Stimulated activated CD4-positive, alpha-beta T cell treated with anti-CD3 and anti-CD28 coated beads, TNF-alpha, amount 100 ng/mL, for 24 hours (primary cell): ENCODE measurements around the gene SV2C.
A peak's percentile ranks its signal among the peaks of the same experiment; 100 is the strongest.
"Not testable (repeated sequence)": the region's sequence is repeated elsewhere in the genome, so short reads cannot be mapped to it uniquely, and the experiment has no call there.

Source experiments
- DNase-seq, 3 experiments: peaks; one replicate each; pipeline ENCODE4 v3.0.0-alpha.2; 2020; ENCODE audit warnings: low read depth in 3 of 3

SV2C gene

DNA sequence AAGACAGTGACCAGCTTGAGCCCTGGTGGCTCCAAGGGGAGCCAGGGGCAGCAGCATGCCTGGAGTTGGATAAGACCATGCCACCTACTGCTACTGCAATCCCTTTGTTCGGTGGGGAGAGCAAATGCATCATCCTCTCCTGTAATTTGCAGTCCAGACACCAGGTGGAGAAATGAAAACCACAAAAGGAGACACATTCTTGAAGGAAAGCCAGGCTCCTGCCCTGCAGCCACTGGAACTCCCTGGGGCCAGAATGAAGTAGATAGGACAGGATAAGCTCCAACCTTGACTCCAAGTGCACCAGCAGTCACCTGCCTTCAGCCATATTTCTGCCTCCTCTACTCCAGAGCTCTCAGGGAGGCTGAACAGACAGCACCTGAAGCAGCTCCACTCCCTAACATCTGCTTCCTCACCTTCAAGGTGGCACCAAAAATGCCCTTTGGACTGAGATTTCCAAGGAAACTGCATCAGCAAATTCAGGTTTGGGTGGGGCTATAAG is 254.8 kb downstream of the SV2C start:
- DNase-seq: peak in 2 of 3 experiments; percentile 22

DNA sequence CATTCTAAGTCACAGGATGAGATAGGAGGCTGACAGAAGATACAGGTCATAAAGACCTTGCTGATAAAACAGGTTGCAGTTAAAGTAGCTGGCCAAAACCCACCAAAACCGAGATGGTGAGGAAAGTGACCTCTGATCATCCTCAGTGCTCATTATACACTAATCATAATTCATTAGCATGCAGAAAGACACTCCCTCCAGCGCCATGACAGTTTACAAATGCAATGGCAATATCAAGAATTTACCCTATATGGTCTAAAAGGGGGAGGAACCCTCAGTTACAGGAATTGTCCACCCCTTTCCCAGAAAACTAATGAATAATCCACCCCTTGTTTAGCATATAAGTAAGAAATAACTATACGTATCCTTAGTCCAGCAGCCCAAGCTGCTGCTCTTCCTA is 256.7 kb downstream of the SV2C start:
- no peak for DNase-seq

DNA sequence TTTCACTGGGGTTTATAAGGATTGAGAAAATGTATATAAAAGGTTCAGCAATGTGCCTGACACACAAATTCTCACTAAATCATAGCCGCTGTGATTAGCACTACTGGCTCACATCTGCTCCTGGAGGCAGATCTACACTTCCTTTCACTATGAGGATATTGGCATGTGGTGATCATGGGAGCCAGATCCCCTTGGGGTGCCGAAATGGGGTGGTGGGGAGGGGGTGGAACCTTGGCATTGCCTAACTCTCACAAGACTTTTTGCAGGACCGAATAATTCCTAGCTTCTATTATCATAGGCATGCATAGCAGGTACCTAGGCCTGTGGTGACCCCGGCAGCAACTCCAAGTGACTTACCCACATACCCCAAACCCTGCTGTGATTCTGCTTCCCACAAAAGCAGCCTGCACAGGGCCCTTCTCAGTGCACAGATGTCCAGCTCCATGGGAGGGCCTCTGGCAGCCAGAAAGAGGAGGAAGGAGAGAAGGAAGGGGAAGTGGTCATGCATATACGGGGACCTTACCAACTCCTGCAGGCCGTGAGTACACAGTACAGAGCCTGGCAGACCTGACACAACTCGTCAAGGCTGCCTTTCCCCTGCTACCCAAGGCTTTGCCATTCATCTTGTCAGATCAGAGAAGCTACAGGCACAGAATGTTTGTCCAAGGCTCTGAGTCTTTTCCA is 258.6 kb downstream of the SV2C start:
- no peak for DNase-seq

DNA sequence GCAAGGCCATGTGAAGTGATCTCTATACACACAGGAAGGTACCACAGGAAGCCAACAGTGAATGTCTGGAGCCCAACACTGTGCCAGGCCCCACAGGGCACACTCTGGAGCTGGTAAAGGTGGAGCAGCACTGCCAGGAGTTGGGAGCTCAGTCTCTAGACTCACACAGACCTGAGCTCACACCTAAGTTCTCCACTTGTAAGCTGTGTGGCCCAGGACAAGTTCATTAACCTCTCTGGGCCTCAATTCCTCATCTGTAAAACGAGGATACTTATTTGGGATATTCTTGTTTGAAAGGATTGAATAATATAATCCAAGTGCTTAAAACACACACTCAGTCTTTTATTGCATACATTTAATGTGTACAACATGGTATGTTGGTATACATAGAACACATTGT is 259.3 kb downstream of the SV2C start:
- no peak for DNase-seq

DNA sequence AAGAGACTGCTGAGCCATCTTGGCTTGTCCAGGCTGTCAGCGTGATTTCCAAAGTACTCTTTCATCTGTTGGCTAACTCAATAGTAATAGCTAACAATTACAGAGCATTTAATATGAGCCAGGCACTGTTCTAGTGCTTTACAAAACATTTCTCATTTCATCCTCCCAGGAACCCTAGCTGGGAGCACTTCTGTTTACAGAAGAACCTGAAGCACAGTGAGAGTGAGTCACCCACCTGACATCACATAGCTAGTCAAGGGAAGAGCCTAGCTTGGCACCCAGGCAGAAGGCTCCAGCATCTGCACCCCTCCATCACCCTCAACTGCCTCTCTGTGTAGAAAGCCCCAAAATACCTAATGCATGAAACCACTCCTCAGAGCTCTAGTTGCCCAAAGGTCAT is 262.4 kb downstream of the SV2C start:
- no peak for DNase-seq

DNA sequence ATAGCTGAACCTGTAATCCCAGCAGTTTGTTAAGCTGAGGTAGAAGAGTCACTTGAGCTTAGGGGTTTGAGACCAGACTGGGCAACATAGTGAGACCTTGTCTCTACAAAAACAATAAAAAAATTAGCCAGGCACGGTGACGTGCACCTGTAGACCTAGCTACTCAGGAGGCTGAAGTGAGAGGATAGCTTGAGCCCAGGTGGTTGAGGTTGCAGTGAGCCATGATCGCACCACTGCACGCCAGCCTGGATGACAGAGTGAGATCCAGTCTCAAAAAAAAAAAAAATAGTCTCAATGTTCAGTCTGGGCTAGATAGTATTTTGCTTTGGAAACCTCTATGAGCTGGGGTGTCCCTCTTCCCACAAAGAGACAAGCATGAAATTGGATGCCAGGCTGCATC is 268.0 kb downstream of the SV2C start:
- no peak for DNase-seq

DNA sequence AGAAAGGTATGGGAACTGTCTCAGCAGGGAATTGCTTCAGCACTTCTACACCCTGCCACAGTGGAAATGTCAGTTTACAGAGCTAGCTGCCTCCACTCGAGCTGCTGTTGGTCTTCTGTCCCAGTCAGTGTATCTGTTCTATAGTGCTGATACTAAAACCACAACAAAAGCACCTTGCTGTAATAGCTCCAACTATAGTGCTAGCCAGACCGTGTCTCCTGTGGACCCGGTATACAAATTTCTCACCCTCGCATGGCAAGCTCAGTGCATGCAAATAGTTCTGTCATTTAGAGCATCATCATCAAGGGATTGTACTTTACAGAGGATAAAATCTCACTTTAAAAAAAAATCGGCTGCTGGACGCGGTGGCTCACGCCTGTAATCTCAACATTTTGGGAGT is 268.4 kb downstream of the SV2C start:
- no peak for DNase-seq

DNA sequence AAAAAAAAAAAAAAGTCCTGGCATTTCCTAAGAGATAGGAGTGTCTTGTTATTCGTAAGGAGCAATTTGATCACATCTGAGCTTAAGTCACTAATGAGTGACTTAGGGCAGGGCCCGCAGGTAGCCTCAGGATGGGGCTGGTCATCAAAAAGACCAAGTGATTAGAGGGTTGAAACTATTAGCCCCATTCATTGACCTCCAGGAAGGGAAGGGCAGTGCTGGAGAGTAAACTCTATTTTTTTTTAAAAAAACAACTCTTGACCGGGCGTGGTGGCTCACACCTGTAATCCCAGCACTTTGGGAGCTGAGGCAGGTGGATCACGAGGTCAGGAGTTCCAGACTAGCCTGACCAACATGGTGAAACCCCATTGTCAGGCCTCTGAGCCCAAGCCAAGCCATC is 273.7 kb downstream of the SV2C start:
- no peak for DNase-seq

DNA sequence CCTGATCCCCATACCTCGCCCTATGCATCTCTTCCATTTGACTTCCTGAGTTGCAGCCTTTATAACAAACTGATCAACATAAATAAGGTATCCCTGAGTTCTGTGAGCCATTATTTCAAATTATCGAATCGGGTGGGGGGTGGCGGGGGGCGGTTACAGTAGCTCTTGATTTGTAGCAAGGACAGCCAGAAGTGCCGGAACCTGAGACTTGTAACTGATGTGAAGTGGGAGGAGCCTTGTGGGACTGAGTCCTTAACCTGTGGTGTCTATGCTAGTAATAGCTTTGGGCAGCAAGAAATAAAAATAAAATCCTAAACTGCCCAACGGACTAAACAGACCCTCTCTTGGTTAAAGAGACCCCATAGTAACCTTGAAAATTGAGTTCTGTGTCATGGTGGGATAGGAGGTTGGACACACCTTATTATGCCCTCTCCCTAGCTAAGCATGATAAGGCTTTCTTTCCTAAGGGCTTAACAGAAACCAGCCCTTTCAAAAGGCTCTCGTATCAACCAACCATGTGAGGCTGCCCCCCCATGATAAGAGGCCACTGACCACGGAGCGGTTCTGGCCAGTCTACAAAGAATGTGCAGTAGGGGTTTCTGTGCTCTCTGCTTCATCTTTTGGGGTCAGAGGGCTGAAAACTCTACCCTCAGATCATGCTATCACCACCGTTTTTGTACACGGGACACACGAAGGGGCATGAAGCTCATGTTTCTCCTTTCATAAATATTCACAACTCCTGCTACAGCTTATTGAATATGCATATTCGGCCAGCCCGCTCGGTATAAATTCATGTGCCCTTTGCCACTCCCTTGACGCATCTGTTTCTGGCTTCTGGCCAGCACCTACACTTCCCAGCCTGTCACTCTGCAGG is 280.4 kb downstream of the SV2C start:
- DNase-seq: no peak

DNA sequence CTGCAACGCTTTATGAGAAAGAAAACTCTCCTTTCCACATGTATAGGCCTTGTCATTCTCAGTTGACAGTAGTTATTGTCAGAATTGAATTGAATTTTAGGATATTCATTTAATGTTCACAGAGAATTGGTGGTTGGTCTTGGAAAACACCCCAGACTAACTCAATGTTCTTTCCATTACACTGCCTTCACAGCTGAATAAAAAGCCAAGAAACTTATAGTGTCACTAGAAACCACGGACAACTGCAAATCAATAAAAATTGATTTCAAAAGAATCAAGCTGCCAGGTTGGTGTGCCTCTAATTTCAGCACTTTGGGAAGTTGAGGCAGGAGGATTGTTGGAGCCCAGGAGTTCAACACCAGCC is 281.0 kb downstream of the SV2C start:
- DNase-seq: no peak

DNA sequence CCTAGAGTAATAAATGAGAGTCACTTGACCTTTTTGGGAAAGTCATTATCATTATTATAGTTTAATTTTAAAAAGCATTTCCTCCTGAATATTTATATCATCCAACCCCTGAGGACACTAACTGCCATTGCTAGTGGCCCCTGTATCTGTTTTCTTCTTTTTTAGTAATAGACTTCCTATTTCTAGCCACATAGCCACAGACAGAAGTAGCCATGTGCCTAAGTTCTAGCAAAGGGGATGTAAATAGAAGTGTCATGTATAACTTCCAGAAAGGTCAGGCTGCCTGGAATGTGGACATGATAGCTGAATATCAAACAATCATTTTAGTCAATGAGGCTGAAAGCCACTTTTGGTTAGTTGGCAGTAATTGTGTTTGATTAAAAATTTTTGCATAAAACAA is 282.4 kb downstream of the SV2C start:
- DNase-seq: no peak

DNA sequence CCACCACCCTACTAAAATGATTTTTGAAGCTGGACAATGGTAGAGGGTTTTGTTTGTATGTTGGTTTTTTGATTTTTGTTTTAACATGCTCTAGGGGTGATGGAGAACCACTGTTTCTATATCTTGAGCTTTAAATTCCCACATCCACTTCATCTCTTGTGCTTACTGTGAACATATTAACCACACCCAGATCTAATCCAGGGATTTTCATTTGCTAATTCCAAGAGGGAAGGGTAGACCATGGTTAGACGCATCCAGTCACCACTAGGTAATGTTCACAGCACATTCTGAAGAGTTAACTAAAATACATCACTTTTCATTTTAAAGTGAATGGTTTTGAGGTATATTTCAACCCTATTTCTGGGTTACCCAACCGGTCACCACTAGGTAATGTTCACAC is 283.4 kb downstream of the SV2C start:
- no peak for DNase-seq

DNA sequence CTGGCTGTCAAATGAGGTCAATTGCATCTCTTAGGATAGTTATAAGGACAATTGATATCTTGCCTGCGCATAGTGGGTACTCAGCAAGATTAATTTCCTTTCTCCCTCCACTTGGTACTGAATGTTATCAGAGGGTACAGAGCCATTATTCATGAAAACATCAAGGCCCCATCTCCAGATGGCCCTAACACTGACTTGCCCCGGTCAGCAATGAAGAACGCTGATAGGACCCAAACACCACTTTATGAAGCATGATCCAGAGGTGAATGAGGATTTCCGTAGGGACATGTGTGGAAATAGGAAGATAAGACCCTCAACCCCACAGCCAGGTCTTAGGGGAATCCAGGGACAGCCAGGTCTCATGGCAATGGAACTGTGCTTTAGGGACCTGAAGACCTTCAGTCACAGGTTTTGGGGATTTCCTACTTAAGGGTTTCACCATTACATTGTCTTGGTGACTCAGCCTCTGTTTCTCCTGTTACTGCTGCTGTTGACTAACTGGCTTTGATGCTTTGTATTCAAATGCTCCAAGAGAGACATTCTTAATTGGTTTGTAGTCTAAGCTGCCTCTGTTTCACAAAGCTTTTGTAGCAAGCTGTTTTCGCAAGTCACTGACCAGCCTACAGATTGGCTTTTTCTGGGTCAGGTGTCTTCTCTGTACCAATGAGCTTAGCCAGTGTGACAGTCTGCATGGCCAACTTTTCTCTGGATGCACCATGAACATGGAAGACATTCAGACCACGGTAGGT is 284.6 kb downstream of the SV2C start:
- peak in 2 of 3 experiments; percentile 11 to 12 for DNase-seq

DNA sequence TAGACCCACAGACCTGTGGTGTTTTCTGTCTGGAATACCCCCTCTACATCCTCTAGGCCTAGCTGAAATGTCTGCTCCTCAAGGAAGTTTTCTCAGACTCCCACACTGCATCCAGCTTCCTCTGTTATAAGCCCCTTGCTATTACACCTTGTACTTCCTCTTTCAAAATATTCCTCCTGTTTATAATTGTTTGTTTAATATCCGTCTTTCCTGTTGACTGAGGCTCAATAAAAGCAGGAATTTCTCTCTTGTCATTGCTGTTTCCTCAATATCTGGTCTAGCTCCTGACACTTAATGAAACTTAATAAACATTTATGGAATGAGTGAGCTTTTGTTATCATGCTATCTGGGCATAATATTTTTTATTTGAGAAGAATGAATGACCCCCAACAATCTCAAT is 285.8 kb downstream of the SV2C start:
- DNase-seq: no peak

DNA sequence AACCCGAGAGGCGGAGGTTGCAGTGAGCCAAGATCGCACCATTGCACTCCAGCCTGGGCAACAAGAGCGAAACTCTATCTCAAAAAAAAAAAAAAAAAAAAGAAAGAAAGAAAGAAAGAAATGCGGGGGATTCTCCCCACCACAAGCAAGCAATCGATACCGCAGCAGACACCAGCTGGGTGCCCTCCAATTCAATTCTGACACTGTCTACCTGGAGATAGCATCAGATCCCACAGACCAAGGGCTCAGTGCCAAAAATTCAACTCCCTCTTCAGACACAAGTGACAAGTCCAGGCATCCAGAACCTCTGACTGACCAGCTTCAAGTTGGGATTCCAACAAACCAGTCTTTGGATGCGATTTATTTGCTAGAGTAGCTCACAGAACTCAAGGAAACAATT is 286.5 kb downstream of the SV2C start:
- not testable (repeated sequence) for DNase-seq

DNA sequence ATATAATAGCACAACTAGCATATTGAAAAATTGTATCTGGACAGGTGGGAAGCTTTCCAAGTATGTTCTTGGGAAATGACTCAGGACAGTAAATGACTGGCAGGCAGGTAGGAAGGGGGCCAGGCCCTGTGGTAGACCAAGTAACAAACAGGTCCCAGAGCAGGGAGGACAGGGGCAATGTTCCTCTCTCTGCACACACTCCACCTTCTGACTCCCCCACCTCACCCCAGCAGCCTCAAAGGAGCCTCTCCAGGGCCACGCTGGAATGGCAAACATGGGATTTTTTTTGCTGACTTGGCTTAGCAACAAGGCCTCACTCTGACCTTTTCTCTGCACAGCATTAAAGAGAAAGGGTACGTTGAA is 288.8 kb downstream of the SV2C start:
- no peak for DNase-seq

DNA sequence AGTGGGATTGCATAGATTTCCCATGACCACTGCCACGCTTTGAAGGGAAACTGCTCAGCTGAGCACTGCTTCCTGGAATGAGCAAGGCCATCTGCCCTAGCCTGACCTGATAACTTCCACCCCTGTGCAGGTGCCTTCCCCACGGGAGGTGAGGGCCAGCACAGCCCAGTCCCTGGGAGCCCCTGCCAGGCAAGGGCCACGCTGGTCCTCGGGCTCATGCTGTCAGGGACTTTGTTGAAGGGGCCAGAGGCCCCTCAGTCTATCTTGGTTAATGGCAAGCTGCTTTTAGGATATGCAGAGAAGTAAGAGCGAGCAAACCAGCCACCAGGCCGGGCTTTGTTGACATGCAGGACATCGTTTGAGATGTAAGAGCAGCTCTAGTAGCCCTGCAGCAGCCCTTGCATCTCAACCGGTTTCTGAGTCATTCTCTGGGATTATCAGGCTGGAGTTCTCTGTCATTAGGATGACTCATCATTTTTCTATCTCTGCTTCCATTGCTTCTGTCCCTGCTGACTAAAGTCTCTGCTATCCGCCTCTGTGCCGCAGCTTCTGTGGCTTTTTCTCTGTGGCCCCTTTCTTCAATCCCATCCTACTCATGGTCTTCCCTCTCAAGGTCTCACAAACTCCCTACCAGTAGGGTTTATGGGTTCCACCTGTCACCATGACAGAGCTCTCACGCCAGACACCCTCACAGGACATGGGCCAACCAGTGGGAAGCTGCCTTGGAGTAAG is 289.3 kb downstream of the SV2C start:
- no peak for DNase-seq

DNA sequence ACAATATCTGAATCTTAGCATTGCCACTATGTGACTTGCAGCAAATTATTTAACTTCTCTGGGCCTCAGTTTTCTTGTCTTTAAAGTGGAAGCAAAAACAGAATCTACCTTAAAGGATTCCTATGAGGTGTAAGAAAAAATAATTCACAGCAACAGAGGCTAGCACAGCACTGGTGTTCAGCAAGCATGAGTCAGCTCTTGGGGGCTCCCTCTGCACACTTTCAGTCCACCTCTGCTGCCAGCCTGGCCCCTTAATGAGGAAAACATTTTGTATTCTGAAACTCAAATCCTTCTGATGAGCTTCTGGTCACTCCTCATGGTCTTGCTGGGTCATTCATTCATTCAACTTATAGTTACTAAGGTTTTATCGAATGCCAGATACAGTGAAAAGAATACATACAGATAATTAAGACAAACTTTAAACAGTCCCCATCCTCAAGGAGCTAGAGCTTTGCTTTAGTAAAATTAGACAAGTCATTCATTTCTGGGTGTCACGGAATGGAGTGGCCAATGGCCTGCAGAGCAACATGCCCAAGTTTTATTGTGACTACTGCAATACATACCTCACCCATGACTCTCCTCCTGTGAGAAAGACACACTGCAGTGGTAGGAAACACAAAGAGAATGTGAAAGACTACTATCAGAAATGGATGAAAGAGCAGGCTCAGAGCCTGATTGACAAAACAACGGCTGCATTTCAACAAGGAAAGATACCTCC is 293.1 kb downstream of the SV2C start:
- DNase-seq: no peak

DNA sequence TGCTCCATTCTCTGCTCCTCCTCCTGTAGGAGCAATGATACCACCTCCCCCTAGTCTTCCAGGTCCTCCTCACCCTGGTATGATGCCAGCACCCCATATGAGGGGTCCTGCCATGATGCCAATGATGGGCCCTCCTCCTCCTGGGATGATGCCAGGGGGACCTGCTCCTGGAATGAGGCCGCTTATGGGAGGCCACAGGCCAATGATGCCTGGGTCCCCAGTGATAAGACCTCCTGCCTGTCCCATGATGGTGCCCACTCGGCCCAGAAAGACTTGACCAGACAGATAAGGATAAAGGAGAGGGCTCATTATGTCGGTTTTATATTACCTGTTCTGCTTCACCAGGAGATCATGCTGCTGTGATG is 293.7 kb downstream of the SV2C start:
- DNase-seq: no peak

DNA sequence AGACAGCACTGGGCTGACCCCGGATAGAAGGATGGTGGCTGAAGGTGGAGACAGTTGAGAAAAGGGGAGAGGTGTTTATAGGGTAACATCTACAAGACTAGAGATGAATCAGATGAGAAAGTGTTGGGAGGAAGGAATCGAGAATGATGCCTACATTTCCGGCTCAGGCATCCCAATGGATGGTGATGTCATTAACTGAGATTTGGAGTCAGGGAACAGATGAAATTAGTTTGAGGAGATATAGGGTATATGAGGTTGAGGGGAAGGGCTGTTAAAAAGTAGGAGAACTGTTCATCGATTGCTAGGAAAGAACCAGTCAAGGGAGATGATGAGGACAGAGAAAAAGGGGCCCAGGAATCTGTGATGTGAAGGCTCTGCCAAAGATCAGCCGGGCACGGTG is 295.2 kb downstream of the SV2C start:
- DNase-seq: no peak

DNA sequence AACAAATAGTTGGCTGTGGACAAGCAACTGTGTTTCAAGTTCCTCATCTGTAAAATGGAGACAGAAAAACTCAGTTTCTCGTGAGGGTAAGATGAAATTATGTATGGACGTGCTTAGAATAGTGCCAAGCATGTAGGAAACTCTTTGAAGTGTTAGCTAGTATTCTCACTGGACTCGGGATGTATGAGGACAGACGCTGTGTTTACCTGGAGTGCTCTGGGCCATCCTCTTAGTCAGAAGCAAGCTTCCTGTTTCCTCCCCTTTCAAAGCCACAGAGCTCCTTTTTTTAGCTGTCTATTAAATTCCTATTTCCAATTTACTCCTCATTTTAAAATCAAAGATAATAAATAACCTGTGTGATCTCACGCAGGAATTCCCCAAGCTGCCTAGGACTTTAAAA is 296.1 kb downstream of the SV2C start:
- no peak for DNase-seq
